IMR-90 (cell line): ENCODE measurements around the gene MID1.

Experiments
- BHLHE40 ChIP-seq: fragments of 150-350 bp; IDR thresholded peaks from 2 replicates; pipeline ENCODE4 v1.6.1; 2016; ENCODE audit warnings: mild to moderate bottlenecking, low read depth, low read length
- CEBPB ChIP-seq: IDR thresholded peaks from 2 replicates; pipeline ENCODE4 v1.6.1; 2012; ENCODE audit warnings: low read depth, low read length, improper control_type of control experiment
- CHD1 ChIP-seq: IDR thresholded peaks from 2 replicates; pipeline ENCODE4 v1.6.1; 2012; ENCODE audit warnings: low read depth, low read length, improper control_type of control experiment
- CTCF ChIP-seq: conservative IDR thresholded peaks from 2 replicates; pipeline ENCODE4 v1.5.1; 2012; ENCODE audit warnings: mild to moderate bottlenecking, low read depth, low read length, improper control_type of control experiment
- ELK1 ChIP-seq: fragments of 150-350 bp; IDR thresholded peaks from 2 replicates; pipeline ENCODE4 v1.6.1; 2016; ENCODE audit warnings: low read depth, mild to moderate bottlenecking, low read length, moderate library complexity, borderline replicate concordance
- MAFK ChIP-seq: IDR thresholded peaks from 2 replicates; pipeline ENCODE4 v1.6.1; 2012; ENCODE audit warnings: low read depth, low read length, improper control_type of control experiment
- MXI1 ChIP-seq: IDR thresholded peaks from 2 replicates; pipeline ENCODE4 v1.6.1; 2012; ENCODE audit warnings: low read depth, mild to moderate bottlenecking, low read length, moderate library complexity, borderline replicate concordance
- POLR2A ChIP-seq: IDR thresholded peaks from 2 replicates; pipeline ENCODE4 v1.6.1; 2012; ENCODE audit warnings: mild to moderate bottlenecking, low read depth, low read length
- RAD21 ChIP-seq: IDR thresholded peaks from 2 replicates; pipeline ENCODE4 v1.6.1; 2012; ENCODE audit warnings: low read length, improper control_type of control experiment
- RFX5 ChIP-seq: IDR thresholded peaks from 2 replicates; pipeline ENCODE4 v1.8.0; 2012; ENCODE audit warnings: low read depth, mild to moderate bottlenecking, low read length, moderate library complexity
- SMC3 ChIP-seq: fragments of 150-350 bp; IDR thresholded peaks from 2 replicates; pipeline ENCODE4 v1.6.1; 2016; ENCODE audit warnings: low read depth, mild to moderate bottlenecking, antibody characterized with exemption, low read length, moderate library complexity
- USF2 ChIP-seq: fragments of 150-350 bp; IDR thresholded peaks from 2 replicates; pipeline ENCODE4 v1.6.1; 2017; ENCODE audit warnings: mild to moderate bottlenecking, antibody characterized with exemption, low read length, low read depth

GRCh38 chrX:10519278-10519677 lies 101.1 kb downstream of the MID1 start:
- TF ChIP-seq POLR2A (no peak), CTCF (no peak), RFX5 (no peak), BHLHE40 (no peak), RAD21 (no peak), USF2 (no peak), SMC3 (no peak), CEBPB (no peak), ELK1 (no peak), MXI1 (no peak), CHD1 (no peak), MAFK (no peak)
